Superior temporal gyrus (tissue), 1 donor: Measurements from ENCODE around the gene ZBTB7C.

Experiments used
- DNase-seq: peaks from one replicate; pipeline ENCODE4 v3.0.0-alpha.2; 2016; ENCODE audit errors: extremely low spot score

ZBTB7C gene

DNA sequence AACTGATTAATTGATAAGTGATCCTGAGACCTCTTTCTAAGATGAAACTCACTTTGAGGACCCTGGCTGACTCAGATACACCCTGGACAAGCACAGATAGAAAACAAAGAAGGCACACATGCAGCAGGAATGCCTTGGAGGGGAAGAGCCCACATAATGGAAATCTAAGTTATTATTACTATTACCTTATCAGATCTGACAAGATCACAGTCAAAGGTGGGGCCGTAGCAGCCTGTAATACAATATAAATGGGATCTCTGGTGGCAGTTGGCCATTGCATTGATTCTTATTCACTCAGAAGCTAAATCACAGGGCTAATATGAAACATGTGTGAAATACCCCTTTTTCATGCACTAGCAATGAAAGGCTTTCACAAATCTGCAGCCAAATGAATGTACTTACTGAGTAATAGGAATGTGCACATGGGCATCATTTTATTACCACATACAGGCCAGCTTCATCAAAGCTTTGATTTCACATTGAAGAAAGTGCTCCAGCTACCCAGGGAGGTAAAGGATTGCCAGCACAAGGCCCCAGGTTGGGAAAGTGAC, 84.0 kb downstream of the ZBTB7C start:
- no peak for DNase-seq

DNA sequence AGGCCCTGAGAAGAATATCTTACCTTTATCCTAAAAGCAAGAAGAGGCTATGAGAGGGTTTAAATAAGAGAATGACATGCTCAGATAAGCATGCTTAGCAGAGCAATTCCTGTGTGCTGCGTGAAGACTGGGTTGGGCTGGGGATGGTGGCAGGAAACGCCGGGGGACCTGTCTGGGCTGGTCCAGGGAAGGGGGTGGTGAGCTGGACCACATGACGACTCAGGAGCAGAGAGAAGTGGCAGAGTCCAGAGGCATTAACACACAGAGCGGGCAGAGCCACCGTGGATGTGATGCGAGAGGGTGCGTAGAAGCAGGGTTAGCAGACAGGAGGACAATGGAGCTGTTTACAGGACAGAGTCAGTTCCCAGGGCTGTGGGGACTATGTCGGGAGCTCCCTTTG, 84.5 kb downstream of the ZBTB7C start:
- no peak for DNase-seq

DNA sequence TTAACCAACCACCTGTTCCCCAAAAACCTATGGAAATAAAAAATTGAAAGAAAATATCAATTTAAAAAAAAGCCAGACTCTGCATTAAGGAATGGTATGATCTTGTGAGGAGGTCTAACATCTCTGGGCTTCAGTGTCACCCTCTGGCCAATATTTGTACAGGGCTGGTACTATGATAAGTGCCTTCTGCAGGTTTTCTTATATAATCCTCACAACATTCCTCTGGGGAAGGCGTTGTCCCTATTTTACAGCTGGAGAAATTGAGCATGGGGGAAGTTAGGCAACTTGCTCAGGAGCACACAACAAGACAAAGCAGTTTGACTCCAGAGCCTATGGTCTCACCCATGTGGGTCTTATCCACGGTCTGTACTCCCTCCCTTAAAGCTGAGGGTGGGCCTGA, 86.0 kb downstream of the ZBTB7C start:
- no peak for DNase-seq

DNA sequence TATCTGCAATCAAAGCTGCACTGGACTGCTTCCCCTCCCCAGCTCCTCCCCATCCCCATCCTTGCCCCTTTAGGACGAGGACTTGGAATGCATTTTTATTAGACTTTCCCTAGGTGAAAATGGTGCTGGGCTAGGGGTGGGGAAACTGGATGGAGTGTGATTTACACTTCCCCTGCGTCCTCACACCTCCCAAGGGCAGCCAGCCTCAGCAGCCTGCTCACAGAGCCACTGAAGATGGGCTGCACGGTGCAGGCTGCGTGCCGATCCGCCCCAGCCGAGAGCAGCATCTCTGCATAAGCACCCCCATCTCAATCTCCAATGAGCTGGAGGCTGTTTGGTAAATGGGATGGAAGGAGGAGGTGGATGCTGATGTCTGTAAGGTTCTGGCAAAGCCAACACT, 87.6 kb downstream of the ZBTB7C start:
- DNase-seq: no peak

DNA sequence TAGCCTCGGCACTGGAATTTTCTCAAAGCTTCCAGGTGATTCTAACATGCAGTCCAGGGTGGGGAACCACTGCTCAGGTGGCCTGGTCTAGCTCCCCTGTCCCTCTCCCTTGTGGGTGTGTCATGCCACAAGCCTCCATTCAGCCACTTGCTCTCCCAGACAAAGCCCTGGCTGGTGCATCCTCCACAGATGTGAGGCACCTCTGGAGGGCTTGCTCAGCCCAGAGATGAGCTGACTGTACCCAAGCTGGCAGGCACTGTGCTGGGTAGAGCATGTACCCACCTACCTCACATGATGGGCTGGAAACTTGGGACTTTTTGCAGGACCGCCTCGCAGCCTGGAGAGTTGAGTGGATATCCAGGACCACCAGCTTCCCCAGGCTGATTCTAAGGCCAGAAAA, 88.1 kb downstream of the ZBTB7C start:
- no peak for DNase-seq

DNA sequence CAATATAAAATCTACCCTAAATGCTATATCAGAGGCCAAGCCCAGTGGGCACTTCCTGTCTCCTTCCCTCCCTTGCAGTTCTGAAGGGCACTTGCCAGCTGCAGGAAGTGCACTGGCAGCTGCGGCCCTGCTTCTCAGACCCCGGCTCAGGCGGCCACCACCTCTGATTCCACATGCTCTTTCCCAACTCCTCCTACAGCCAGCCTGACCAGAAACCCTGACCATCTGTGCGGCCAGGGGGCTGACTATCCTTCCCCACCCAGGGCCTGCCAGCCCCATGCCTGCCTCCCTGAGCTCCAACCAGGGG, 88.6 kb downstream of the ZBTB7C start:
- no peak for DNase-seq

DNA sequence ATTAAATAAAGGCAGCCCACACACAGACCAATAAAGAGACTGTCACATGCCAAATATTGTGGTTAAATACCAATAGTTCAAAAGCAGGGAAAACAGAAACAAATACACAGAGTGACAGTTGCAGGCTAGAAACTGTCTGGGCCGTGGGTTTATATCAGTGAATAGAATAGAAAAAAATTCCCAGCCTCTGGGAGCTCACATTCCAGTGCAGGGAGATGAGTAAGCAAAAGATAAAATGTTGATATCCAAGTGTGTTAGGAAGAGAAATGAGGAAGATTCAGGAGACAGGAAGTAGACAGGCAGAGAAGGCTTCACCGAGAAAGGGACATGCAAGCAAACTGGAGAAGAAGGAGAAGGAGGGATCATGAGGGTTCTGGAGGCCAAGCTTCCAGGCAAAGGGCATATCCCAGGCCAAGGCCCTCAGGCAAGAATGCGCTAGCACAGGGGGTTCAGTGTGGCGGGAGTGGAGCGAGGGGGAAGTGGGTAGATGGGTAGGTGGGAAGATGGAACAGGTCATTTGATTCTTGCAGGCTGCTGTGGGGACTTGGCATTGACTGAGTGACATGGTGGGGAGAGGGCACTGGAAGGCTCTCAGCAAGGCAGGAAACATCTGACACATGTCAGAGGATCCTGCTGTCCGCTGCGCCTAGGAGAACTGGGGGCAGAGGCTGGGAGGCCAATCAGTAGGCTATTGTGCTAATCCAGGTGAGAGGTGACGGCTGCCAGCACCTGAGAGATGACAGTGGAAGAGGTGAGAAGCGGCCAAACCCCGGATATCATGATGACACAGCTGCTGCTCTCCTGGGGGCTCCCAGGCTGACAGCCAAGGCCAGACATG, 89.2 kb downstream of the ZBTB7C start:
- no peak for DNase-seq

DNA sequence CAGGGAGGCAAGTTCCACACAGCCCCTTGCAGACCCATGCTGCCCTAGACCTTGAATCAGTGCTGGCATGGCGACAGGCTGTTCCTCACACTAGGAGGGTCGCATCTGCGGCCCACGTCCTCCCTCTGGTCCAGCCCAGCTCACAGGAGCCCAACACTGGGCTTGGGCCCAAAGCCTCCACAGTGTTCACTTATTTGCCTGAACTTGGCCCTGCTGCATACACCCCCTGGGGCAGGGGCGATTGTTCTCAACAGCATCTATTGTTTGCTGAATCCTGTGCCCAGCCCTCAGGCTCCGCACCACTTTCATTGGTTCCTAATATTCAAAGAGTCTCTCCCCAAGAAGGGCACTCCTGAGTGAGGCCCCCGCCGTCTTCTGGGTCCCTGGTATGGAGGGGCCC, 90.7 kb downstream of the ZBTB7C start:
- DNase-seq: no peak

DNA sequence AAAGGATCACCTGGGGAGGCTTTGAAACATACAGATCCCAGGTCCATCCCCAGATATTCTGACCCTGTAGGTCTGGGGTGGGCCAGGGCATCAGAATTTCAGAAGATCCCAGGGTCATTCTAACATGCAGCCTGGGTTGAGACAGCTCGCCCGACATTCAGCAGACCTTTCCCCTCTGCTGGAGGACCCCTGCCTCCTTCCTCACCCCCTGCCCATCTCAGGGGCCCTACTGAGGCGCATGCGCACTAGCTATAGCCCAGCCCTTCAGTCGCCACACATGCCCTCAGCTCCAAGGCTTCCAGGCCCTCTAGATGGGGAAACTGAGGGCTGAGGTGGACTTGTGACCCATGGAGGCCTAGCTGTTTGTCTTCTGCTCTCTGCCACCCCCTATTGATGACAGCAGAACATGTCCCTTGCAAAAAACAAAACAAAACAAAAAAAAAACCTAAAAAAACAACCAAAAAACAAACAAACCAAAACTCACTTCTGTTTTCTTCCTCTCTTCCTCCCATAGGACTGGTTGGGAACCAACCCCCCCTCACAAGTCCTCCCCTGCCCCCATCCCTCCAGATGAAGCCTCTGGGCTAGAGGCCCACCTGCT, 91.3 kb downstream of the ZBTB7C start:
- no peak for DNase-seq

DNA sequence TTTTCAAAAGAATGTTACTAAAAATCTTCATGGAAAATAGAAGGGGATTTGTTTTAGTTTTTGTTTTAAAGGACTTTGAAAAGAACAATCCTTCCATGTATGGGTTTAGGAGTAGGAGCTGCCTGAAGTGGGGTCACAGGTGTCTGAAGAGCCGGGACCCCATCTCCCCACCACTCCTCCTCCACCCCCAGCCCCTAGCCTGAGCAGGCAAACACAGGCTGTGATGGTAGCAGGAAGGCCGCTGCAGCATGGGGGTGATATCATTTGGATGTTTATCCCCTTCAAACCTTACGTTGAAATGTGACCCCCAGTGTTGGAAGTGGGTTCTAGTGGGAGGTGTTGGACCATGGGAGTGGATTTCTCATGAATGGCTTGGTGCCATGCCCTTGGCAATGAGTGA, 93.0 kb downstream of the ZBTB7C start:
- DNase-seq: no peak

DNA sequence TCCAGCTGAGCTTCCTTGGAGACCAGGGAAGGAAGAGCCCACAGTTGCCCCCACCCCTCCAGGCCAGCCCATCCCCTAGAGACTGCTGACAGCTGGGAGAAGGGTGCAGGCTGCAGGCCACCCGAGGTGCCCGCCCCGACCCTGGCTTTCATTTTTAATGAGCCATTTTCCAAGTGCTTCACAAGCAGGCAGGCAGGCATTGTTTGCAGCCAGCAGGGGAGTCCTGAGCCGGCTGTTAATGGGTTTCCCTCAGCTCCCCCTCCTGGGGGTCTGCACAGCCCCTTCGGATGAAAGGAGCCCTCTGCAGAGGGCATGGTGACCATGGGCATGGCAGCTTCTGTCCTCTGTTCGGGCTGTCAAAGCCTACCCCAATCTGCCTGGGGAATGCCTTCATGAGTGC, 94.5 kb downstream of the ZBTB7C start:
- DNase-seq: no peak

DNA sequence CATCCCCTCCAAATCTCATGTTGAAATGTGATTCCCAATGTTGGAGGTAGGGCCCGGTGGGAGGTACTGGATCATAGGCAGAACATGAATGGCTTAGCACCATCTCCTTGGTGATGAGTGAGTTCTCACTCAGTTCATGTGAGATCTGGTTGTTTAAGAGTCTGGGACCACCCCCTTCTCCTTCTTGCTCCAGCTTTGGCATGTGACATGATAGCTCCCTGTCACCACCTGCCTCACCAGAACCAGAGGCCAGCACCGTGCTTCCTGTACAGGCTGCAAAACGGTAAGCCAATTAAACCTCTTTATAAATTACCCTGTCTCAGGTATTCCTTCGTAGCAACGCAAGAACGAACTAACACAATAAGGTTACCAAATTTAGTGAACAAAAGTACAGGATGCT, 95.4 kb downstream of the ZBTB7C start:
- no peak for DNase-seq

DNA sequence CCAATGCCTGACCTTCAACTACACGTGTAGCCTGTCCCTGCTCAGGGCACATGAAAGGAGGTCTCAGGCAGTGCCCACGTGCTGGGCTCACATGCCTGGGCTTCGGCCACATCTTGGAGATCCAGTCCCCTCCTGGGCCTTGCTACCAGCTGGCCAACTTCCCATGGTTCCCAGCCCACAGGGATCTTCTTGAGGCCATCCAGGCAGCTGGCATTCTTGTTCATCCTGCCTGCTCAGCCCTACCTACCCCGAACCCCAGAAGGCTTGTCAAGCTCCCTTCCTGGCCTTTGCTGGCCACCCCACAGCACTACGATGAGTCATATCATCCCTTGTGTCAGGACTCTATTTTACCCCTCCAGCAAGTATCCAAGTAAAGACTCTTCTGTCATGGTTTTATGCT, 97.1 kb downstream of the ZBTB7C start:
- no peak for DNase-seq

DNA sequence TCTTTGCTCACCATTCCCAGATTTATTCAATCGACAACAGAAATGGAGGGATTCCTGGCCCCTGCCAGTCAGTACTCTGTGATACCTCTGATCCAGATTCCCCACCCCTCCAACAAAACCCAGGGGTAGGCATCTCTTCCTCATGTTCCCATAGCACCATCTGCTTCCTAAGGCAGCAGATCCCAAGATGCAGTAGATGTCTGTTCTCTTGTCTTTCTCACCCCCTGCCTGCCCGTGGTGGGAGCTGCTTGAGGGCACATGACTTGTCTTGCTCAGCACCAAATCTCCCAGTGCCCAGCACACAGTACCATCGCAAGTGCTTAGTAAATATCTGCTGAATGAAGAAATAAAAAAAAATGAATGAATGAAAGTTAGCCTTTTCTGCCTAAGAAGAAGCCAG, 98.2 kb downstream of the ZBTB7C start:
- no peak for DNase-seq

DNA sequence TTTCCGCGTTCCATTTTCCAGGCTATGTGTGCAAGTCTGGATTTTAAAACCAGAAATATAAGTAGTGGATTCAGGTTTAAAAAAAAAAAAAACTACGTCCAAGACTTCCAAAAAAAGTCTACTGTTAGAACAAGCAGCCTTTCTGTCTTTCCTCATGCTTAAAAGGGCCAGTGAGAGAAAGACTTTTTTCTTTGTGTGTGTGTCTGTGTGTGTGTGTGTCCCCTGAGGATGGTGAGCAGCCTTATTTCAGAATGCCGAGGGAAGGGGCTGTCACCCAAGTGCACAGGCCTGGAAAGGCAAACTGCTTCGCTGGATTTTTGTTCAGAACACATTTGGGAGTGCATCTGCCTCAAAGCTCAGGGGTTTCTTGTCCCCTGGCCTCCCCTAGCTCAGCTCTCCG, 98.8 kb downstream of the ZBTB7C start:
- DNase-seq: no peak

DNA sequence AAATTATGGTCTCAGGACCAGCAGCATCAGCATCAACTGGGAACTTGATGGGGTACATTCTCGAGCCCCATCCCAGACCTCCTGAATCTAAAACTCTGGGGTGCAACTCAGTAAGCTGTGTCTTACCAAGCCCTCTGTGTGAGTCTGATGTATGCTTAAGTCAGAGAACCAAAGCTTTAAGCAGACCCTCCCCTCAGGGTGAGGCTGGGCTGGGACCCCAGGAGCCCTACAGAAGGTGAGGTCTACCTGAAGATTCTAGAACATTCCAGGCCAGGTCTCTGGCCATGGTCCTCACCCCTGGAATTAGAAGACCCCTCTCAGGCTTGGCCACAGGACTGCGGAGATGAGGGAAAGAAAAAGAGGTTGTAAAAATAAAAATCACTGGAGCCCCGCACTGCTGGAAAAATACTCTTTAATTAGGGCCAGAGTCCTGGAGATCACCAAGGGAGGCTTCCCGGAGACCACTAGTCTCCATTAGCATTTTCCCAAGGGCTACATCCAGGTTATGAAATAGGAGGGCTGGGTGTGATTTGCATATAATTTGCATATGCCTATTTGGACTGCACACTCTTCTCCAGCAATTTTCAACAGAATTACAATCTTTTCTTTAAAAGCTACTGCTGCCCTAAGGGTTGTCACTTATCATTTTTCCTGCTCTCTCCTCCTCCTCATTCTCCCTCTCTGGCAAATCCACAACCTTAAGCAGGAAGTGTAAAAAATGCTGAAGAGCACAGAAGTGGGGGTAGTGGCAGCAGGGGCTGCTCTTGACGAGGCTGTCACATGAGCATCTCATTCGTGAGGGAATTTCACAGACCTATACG, 100.2 kb downstream of the ZBTB7C start:
- DNase-seq: no peak

DNA sequence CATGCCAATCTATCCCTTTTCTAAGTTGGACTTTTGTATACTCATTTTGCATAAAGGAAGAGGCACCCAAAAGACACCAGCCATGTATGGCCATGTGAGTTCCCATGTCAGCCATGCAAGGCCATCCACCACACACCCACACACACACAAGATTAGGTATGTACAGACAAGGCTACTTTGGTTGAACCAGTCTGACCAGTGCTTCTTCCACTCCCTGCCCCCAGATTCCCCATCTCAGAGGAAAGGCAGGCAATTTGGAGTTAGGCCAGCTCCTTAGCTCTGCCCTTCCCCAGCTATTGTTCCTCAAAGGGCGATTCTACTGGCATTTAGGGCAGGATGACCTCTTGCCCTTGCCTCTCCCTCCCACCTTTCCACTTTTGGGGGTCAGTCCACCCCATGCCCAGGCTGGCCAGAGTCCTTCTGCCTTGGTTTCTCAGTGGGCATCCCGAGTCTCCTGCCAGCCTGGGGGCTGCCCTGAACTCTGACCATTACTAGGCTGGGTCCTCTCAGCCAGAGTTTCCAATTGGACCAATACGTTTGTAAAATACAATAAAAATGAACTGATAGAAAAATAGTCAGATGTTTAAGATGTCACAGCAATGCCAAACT, 101.1 kb downstream of the ZBTB7C start:
- no peak for DNase-seq

DNA sequence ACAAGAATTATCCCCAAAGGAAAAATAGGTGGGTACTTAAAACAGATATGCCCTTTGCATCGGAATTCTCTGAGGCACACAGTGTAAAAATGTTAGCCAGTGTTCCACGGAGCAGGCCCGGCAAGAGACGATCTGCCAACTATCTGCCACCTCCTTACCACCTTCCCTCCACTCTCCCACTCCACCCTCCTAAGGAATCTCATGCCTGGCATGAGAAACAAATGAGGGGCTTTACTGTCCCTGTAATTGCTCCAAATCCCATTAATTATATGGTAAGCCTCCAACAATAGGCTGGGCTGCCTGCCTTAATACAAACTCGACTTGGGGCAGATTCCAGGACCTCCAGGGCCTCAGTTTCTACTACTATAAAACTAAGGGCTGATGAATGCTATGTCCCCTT, 102.3 kb downstream of the ZBTB7C start:
- no peak for DNase-seq

DNA sequence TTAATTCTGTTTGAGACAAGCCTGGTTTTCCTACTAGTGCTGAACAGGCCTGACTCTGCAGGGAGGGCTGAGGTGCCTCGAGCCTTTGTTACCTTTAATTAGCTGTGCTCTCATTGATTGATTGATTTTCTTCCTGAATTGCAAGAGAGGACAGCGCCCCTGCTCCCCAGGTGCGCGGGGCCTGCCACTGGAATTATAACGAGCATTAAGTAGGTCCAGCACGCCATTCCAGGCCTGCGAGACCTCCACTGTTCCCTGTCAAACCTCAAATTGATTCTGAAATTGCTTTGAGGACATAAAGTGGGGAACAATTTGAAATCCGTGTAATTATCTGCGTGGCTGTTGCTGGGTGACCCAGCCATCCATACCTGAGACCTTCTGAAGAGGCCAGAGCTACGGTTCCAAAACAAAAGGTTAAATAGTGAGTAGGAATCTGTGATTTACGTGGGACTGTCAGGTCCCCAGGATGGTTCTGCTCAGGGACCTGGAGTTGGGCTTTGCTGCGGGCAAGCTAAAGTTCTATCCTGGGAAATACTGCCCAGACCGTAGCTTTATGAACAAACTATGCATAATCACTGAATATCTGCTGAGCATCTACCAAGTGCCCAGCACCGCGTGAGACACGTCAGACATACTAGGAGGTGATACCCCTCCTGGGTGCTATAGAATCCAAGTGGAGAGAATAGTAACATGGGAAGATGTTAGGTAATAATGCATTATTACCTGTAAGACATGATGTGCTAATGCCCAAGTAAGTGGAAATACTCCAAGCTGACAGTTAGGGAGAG, 104.1 kb downstream of the ZBTB7C start:
- DNase-seq: no peak

DNA sequence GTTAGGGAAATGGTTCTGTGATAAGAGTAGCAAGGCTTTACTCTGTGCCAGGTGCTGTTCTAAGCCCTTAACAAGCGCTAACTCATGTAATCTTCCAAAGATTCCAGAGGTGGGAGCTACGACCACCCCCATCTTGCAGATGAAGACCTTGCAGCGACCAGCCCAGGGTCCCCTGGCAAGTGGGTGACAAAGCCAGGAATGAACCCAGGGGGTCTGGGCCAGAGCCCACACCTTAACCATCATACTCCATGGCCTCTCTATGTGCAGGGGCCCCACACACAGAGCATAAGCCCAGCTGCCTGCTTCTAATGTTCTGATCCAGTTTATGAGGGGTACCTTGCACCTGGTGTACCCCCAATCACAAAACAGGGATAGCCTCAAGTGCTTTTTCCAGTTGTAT, 105.3 kb downstream of the ZBTB7C start:
- DNase-seq: no peak

DNA sequence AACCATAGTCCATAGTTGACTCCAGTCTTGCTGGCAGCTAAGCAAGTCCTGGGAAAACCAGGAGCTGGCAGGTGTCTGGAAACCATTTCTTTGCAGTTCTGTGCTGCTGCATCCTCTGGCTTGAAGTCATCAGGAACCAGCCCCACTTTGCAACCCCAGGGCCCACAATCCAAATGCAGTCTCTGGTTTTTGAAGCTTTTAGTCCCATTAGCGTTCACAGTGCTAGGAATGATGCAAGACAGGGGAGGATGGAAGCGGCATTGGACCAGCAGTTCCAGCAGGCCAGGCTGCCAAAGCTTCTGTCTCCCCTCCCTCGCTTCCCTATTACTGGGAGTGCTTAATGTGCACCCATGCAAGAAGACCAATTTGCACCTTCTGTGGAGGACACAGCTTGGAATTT, 106.4 kb downstream of the ZBTB7C start:
- no peak for DNase-seq
